HCT116 (cell line): ENCODE data around the gene CHST15. TPM values are rescaled to one million over a fixed set of nuclear protein-coding genes. Genes with fewer than 3 reads are reported as not detected.

Source experiments
- ATAC-seq: fragments of 200-7000 bp; cut with Tn5 transposase; 2 replicates; pipeline ENCODE4 v1.9.1; 2020; ENCODE audit warnings: mild to moderate bottlenecking, moderate library complexity
- BruUV-seq: library from RNA; stranded (reverse); fragments of 400-500 nt; replicated peaks from 2 replicates; lab custom pipeline; 2021; lab: Mats Ljungman, UMichigan
- CTCF ChIA-PET: fragments of 300-600 bp; sonication (Branson Sonifier 250); formaldehyde crosslinking; loops from one replicate; lab custom pipeline; 2021; ENCODE audit warnings: antibody characterized with exemption; lab: Charles Lee
- POLR2A ChIA-PET: fragments of 300-600, 350-600 bp; sonication (Branson Sonifier 250); formaldehyde crosslinking; loops from one replicate; lab custom pipeline; 2021; ENCODE audit warnings: antibody characterized with exemption; lab: Charles Lee
- RAD21 ChIA-PET, 2 experiments: fragments of 300-600 bp; sonication (Branson Sonifier 250); formaldehyde crosslinking; loops; one replicate each; lab custom pipeline; 2023; ENCODE audit warnings: low total read pairs in 2 of 2; ENCODE audit not compliant: uncharacterized antibody in 2 of 2, unreplicated experiment in 2 of 2, low non-redundant PET in 1 of 2; lab: Charles Lee
- DNase-seq: peaks from one replicate; pipeline ENCODE4 v3.0.0-alpha.2; 2010; ENCODE audit warnings: low read depth, low spot score
- H2AFZ ChIP-seq: fragments of 200-600 bp; shearing (Covaris generic), sonication (generic); 2 replicates; pipeline ENCODE4 v1.6.1; 2017; ENCODE audit warnings: low read depth, mixed run types, mixed read lengths, antibody characterized with exemption, low read length; ENCODE audit not compliant: poor library complexity, severe bottlenecking
- H3K27ac ChIP-seq: 2 replicates; pipeline ENCODE4 v1.5.1; 2012; ENCODE audit warnings: low read depth, low read length
- H3K27me3 ChIP-seq: fragments of 200-600 bp; sonication (generic); 2 replicates; pipeline ENCODE4 v1.6.1; 2016; ENCODE audit warnings: mixed run types, low read length, mixed read lengths; ENCODE audit not compliant: insufficient read depth
- H3K36me3 ChIP-seq, 2 experiments: fragments of 200-500 bp in 1 of 2; fragments of 200-600 bp in 1 of 2; sonication (Bioruptor generic) in 1 of 2; sonication (generic) in 1 of 2; 2 replicates each; pipeline versions ENCODE4 v1.5.1 to v1.6.1; 2014 to 2016; ENCODE audit warnings: low read length in 2 of 2, inconsistent platforms in 1 of 2, mixed read lengths in 1 of 2, mixed run types in 1 of 2; ENCODE audit not compliant: insufficient read depth in 2 of 2, control insufficient read depth in 1 of 2
- H3K4me1 ChIP-seq, 2 experiments: fragments of 200-600 bp in 1 of 2; sonication (generic) in 1 of 2; 2 replicates each; pipeline versions ENCODE4 v1.5.1 to v1.6.1; 2012 to 2017; ENCODE audit warnings: low read length in 2 of 2, inconsistent platforms in 1 of 2, mild to moderate bottlenecking in 1 of 2, mixed read lengths in 1 of 2, mixed run types in 1 of 2, moderate library complexity in 1 of 2; ENCODE audit not compliant: insufficient read depth in 2 of 2, control insufficient read depth in 1 of 2
- H3K4me2 ChIP-seq: fragments of 200-600 bp; sonication (generic); 2 replicates; pipeline ENCODE4 v1.6.1; 2017; ENCODE audit warnings: mixed run types, low read length, mixed read lengths
- H3K4me3 ChIP-seq, 2 experiments: fragments of 200-600 bp in 1 of 2; sonication (generic) in 1 of 2; replicated peaks in 1 of 2; 2 replicates each; pipeline ENCODE4 v1.5.1; 2011 to 2016; ENCODE audit warnings: low read length in 2 of 2, control low read depth in 1 of 2, low read depth in 1 of 2, mild to moderate bottlenecking in 1 of 2, mixed read lengths in 1 of 2, mixed run types in 1 of 2
- H3K79me2 ChIP-seq: fragments of 200-600 bp; sonication (generic); 2 replicates; pipeline ENCODE4 v1.6.1; 2017; ENCODE audit warnings: mild to moderate bottlenecking, mixed run types, low read length, moderate library complexity, mixed read lengths; ENCODE audit not compliant: insufficient read depth
- H3K9ac ChIP-seq: fragments of 200-600 bp; sonication (generic); 2 replicates; pipeline ENCODE4 v1.6.1; 2016; ENCODE audit warnings: low read length, mixed read lengths
- H3K9me2 ChIP-seq: fragments of 200-600 bp; sonication (generic), shearing (Covaris generic); 2 replicates; pipeline ENCODE4 v1.6.1; 2017; ENCODE audit warnings: mixed run types, mild to moderate bottlenecking, moderate library complexity; ENCODE audit not compliant: insufficient read depth
- H3K9me3 ChIP-seq, 2 experiments: fragments of 200-500 bp in 1 of 2; fragments of 200-600 bp in 1 of 2; sonication (Bioruptor generic) in 1 of 2; sonication (generic) in 1 of 2; 2 replicates each; pipeline ENCODE4 v1.6.1; 2014 to 2017; ENCODE audit warnings: low read length in 2 of 2, mixed read lengths in 2 of 2, inconsistent platforms in 1 of 2, low read depth in 1 of 2, mild to moderate bottlenecking in 1 of 2, mixed run types in 1 of 2, moderate library complexity in 1 of 2; ENCODE audit not compliant: control insufficient read depth in 1 of 2, insufficient read depth in 1 of 2
- H4K20me1 ChIP-seq: fragments of 200-600 bp; sonication (generic), shearing (Covaris generic); 2 replicates; pipeline ENCODE4 v1.6.1; 2017; ENCODE audit warnings: mixed run types, mild to moderate bottlenecking, moderate library complexity; ENCODE audit not compliant: insufficient read depth
- CEBPB ChIP-seq: IDR thresholded peaks from 2 replicates; pipeline ENCODE4 v1.6.1; 2012; ENCODE audit warnings: low read depth
- ELF1 ChIP-seq: IDR thresholded peaks from 2 replicates; pipeline ENCODE4 v1.6.1; 2012; ENCODE audit warnings: low read depth, borderline replicate concordance
- EZH2phosphoT487 ChIP-seq: fragments of 200-600 bp; IDR thresholded peaks from 2 replicates; pipeline ENCODE4 v1.6.1; 2018; ENCODE audit warnings: antibody characterized with exemption, borderline replicate concordance
- FOSL1 ChIP-seq: IDR thresholded peaks from 2 replicates; pipeline ENCODE4 v1.6.1; 2012; ENCODE audit warnings: low read depth
- POLR2A ChIP-seq: IDR thresholded peaks from 2 replicates; pipeline ENCODE4 v1.7.0; 2011; ENCODE audit warnings: borderline replicate concordance; ENCODE audit not compliant: insufficient read depth, insufficient read length; ENCODE audit errors: extremely low read depth
- RAD21 ChIP-seq: IDR thresholded peaks from 2 replicates; pipeline ENCODE4 v1.6.1; 2012; ENCODE audit warnings: low read depth, mild to moderate bottlenecking
- YY1 ChIP-seq: IDR thresholded peaks from 2 replicates; pipeline ENCODE4 v1.6.1; 2011; ENCODE audit warnings: low read length, low read depth, moderate library complexity, mild to moderate bottlenecking; ENCODE audit not compliant: insufficient replicate concordance; ENCODE audit errors: extremely low read depth
- ZFX ChIP-seq: fragments of 450-650 bp; IDR thresholded peaks from 2 replicates; pipeline ENCODE4 v1.6.1; 2017
- intact Hi-C: fragments of 100-400 bp; cut with micrococcal nuclease; formaldehyde crosslinking; loops from 2 replicates; pipeline ENCODE4 v1.10.0; 2022
- total RNA-seq: library from RNA; stranded (reverse); gene quantifications from one replicate; pipeline ENCODE4 v1.2.1, GENCODE V29; 2021; ENCODE audit not compliant: unreplicated experiment
- TF ChIP-seq, protein P1 (sequence below), 3 experiments: fragments of 200-600 bp in 1 of 3; sonication (generic) in 1 of 3; IDR thresholded peaks in 2 of 3; conservative IDR thresholded peaks in 1 of 3; 2 replicates each; pipeline ENCODE4 v1.5.1; 2012 to 2017; ENCODE audit warnings: low read depth in 2 of 3, low read length in 2 of 3, antibody characterized with exemption in 1 of 3, borderline replicate concordance in 1 of 3, control low read depth in 1 of 3, mild to moderate bottlenecking in 1 of 3, mixed read lengths in 1 of 3, mixed run types in 1 of 3, moderate library complexity in 1 of 3; ENCODE audit not compliant: insufficient read depth in 1 of 3
- TF ChIP-seq, protein P2 (sequence below): IDR thresholded peaks from 2 replicates; pipeline ENCODE4 v1.6.1; 2012
- TF ChIP-seq, protein P3 (sequence below): IDR thresholded peaks from 2 replicates; pipeline ENCODE4 v1.6.1; 2012

The CHST15 gene
- total RNA-seq, 1 experiment from 2014 or later, result 47.2 TPM

DNA sequence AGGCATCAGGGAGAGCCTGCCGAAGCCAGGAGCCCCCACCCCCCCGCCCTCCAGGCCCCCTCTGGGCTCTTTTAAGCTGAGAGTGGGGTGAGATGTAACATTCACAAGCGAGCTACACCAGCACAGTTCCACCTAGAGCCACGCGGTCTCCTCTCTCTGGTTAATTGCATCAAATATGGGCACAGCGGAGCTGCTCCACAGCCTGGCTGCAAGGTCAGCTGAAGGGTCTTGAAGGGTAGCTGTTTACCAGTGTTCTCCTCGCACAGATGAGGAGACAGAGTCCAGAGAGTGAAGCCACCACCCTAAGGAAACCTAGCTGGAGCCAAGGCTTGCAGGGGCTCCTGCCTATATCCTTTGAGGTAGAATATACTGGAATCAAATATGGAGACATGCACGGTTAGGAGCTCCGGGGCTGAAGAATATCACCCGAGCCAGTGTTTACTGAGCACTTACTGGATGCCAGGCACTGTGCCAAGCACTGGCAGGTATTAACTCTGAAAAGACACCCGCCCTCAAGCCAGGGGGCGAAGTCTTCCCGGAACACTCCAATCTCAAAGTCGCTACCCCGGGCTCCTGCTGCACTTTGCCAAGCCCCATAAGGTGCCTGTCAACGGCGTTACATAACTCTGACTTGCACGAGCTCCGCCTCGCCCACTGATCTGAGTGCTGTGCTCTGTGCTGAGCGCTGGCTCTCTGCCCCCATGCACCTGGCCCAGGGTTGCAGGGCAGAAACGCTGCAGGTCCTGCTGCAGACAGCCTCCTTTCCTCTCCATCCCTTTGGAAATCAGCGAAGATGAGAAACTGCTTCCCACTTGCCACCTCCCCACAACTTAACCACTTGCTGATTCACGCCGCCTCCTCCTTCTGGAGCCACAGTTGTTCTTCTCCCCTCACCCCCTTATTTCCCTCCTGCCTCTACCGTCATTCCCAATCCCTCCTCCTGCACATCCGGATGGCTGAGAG lies 5.4 kb downstream of the CHST15 start (continued):
- TF ChIP-seq EZH2phosphoT487 (no peak), ELF1 (no peak)
- TF ChIP-seq, protein P1, sequence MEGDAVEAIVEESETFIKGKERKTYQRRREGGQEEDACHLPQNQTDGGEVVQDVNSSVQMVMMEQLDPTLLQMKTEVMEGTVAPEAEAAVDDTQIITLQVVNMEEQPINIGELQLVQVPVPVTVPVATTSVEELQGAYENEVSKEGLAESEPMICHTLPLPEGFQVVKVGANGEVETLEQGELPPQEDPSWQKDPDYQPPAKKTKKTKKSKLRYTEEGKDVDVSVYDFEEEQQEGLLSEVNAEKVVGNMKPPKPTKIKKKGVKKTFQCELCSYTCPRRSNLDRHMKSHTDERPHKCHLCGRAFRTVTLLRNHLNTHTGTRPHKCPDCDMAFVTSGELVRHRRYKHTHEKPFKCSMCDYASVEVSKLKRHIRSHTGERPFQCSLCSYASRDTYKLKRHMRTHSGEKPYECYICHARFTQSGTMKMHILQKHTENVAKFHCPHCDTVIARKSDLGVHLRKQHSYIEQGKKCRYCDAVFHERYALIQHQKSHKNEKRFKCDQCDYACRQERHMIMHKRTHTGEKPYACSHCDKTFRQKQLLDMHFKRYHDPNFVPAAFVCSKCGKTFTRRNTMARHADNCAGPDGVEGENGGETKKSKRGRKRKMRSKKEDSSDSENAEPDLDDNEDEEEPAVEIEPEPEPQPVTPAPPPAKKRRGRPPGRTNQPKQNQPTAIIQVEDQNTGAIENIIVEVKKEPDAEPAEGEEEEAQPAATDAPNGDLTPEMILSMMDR (IDR thresholded peaks at IDR 0.05 in 2 of 3, conservative IDR thresholded peaks at IDR 0.05 in 1 of 3; ENCODE audit: borderline replicate concordance in 1 of 3, insufficient read depth in 1 of 3, low read depth in 2 of 3, low read length in 2 of 3), result no peak
- TF ChIP-seq, protein P2, sequence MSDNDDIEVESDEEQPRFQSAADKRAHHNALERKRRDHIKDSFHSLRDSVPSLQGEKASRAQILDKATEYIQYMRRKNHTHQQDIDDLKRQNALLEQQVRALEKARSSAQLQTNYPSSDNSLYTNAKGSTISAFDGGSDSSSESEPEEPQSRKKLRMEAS, result no peak

DNA sequence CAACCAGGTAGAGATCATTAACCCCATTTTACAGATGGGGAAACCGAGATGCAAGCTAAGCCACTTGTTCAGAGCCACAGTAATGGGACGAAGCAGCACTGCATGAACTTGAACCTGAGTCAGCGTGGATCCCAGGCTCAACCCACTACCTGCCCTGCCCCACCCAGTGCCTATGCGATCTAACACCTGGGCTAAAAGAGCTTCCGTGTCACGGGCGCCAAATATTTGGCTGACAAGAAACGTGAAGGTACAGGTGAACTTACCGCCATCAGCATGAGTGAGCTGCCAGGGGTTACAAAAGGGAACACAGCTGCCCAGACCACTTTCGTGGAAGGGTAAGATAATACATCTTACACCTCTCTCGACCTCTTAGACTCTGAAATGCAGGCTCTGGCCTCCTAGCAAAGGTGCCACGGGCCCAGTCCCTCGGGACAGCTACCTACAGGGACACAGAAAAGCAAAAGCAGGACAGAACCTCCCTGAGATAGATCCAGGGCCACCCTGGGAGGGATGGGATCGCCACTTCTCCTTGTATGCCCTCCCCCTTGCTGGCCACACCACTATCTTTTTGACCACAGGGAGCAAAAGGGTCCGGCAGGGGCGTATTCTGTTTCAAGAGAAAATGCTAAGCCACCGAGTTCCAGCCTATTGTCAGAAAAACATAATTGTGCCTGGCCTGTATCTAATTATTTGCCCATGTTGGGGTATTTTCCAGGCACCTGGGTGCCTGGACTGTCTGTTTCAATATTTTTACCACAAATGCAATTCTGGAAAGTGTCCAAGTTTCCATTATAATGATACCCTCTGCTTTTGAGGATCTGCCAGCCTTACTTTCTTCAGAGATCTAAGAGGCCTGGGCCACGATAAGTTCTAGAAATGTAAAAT lies 6.4 kb downstream of the CHST15 start:
- no peaks in the 10 kb centered on the region for H3K27me3 ChIP-seq
- no peaks in the 10 kb centered on the region for H3K9me2 ChIP-seq
- H3K79me2 ChIP-seq, result peaks cover 98% of the 10 kb centered on the region
- DNase-seq, result no peak
- TF ChIP-seq ZFX (no peak), RAD21 (no peak), FOSL1 (no peak), YY1 (no peak), CEBPB (no peak), EZH2phosphoT487 (no peak), POLR2A (no peak)
- TF ChIP-seq, protein P3, sequence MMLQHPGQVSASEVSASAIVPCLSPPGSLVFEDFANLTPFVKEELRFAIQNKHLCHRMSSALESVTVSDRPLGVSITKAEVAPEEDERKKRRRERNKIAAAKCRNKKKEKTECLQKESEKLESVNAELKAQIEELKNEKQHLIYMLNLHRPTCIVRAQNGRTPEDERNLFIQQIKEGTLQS, result no peak
- peaks cover 0 to 5% of the 10 kb centered on the region in 2 experiments; a peak in 1 of 4 replicates for H3K36me3 ChIP-seq
- H4K20me1 ChIP-seq, result no peaks in the 10 kb centered on the region
- no peak overlapping the region for H3K4me3 ChIP-seq
- BruUV-seq, result no TSS peak
- no peak overlapping the region for H3K27ac ChIP-seq
- POLR2A ChIA-PET, result interaction anchor here (0.6 kb wide), 1 partner anchor 933 kb away, joined by 4 read pairs; the partner anchor contains the start of gene BUB3
- peaks cover 25 to 37% of the 10 kb centered on the region in 2 experiments for H3K4me1 ChIP-seq
- no peak overlapping the region for H3K4me2 ChIP-seq
- CTCF ChIA-PET, result no interaction called here
- no peaks in the 10 kb centered on the region for H3K9me3 ChIP-seq
- no peak overlapping the region for H3K9ac ChIP-seq
- RAD21 ChIA-PET, result no interaction called here
- ATAC-seq, result no peak
- H2AFZ ChIP-seq, result no peak overlapping the region
- intact Hi-C loops, result no loop called here
